ENCODE measurements around the gene MBD1. TPM values are rescaled to one million over a fixed set of nuclear protein-coding genes. Genes with fewer than 3 reads are reported as not detected.

Gene MBD1
- total and polyA plus RNA-seq, 2 of the 13 experiments (the other 11 are each of a cell fraction or from before 2014, with no cell fraction given), result 25.5 to 28.6 TPM

DNA sequence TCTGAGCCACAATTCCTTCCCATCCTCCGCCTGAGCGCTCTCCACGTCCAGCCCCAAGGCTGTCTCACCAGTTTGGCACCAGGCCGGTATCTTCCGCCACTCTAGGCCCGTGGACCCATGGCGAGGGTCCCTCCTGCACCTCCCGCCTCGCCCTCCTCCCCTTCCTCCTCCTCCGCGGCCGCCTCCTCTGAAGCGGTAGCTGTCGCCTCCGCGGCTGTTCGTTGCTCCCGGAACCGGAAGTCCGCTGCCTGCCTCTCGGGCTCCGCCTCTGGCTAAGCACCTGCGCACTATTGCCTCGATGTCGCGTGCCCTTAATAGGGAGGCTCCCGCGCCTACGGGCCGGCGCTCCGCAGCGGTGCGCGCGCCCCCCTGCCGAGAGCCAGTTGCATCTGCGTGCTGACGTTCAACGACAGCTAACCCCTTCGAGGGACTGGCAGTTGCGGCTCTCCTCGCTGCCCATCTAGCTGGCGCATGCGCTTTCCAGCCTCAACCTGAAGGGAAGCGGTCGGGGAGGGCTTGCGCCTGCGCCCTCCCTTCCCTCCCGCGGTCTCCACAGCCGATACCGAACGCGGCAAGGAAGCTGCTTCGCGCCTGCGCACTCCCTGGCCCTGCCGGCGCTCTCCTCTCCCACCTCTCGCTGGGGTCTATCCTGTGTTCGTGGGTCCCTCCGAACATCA is at the start of gene MBD1 (continued):
- TF ChIP-seq ZFP90 (CRISPR knock-in tag; IDR thresholded peaks at IDR 0.05; ENCODE audit: borderline replicate concordance) (peak; percentile 47; the same call in 1 of the 2 replicates), MYC (CRISPR knock-in tag; IDR thresholded peaks at IDR 0.05; ENCODE audit: borderline replicate concordance) (peak; percentile 91; the same call in 1 of the 2 replicates), HMGXB3 (CRISPR knock-in tag; IDR thresholded peaks at IDR 0.05; ENCODE audit: borderline replicate concordance) (peak; percentile 57; the same call in 1 of the 2 replicates), NFRKB (IDR thresholded peaks at IDR 0.05) (no peak), ESRRA (CRISPR knock-in tag; IDR thresholded peaks at IDR 0.05; ENCODE audit: low read depth) (no peak), ZNF572 (CRISPR knock-in tag; IDR thresholded peaks at IDR 0.05) (peak; percentile 94; the same call in 1 of the 2 replicates), TGIF2 (CRISPR knock-in tag; IDR thresholded peaks at IDR 0.05) (peak; percentile 86; the same call in 1 of the 2 replicates), IRX3 (CRISPR knock-in tag; IDR thresholded peaks at IDR 0.05; ENCODE audit: borderline replicate concordance, low read depth) (no peak), NFIB (CRISPR knock-in tag; IDR thresholded peaks at IDR 0.05; ENCODE audit: borderline replicate concordance) (no peak), ZFAT (CRISPR knock-in tag; conservative IDR thresholded peaks at IDR 0.05) (no peak), POGZ (CRISPR knock-in tag; IDR thresholded peaks at IDR 0.05) (peak; percentile 59; the same call in 1 of the 2 replicates), ZFP1 (CRISPR knock-in tag; IDR thresholded peaks at IDR 0.05) (peak; percentile 81; the same call in 1 of the 2 replicates), PRDM4 (CRISPR knock-in tag; IDR thresholded peaks at IDR 0.05; ENCODE audit: borderline replicate concordance) (no peak), ZBTB38 (CRISPR knock-in tag; IDR thresholded peaks at IDR 0.05) (peak; percentile 70; the same call in 1 of the 2 replicates), ONECUT2 (CRISPR knock-in tag; IDR thresholded peaks at IDR 0.05) (0 out of 2 replicates have a peak, but pooled peaks have one; percentile 19), ZUFSP (CRISPR knock-in tag; IDR thresholded peaks at IDR 0.05; ENCODE audit: borderline replicate concordance) (no peak), CENPBD1 (CRISPR knock-in tag; IDR thresholded peaks at IDR 0.05; ENCODE audit: borderline replicate concordance, low read depth) (no peak), KDM1A (CRISPR knock-in tag; IDR thresholded peaks at IDR 0.05) (no peak)
- TF ChIP-seq, protein P1, sequence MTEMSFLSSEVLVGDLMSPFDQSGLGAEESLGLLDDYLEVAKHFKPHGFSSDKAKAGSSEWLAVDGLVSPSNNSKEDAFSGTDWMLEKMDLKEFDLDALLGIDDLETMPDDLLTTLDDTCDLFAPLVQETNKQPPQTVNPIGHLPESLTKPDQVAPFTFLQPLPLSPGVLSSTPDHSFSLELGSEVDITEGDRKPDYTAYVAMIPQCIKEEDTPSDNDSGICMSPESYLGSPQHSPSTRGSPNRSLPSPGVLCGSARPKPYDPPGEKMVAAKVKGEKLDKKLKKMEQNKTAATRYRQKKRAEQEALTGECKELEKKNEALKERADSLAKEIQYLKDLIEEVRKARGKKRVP (CRISPR knock-in tag; IDR thresholded peaks at IDR 0.05), result peak in 1 of 2 experiments; percentile 41; a peak in 1 of 4 replicates

Measured in HepG2 (cell line).